HL-60 (cell line): ENCODE measurements around the gene ZNF580.
A peak's percentile ranks its signal among the peaks of the same experiment; 100 is the strongest.

Experiments used
- DNase-seq, 2 experiments: peaks; one replicate each; pipeline ENCODE4 v3.0.0-alpha.2; 2010 to 2020; ENCODE audit warnings: low read depth in 1 of 2, low spot score in 1 of 2
- H3K27ac ChIP-seq: fragments of 250-450 bp; sonication (Bioruptor Pico); replicated peaks from 2 replicates; pipeline ENCODE4 v1.5.1; 2020; ENCODE audit warnings: mild to moderate bottlenecking, moderate library complexity
- H3K27me3 ChIP-seq: fragments of 250-450 bp; sonication (Bioruptor Pico); 2 replicates; pipeline ENCODE4 v1.5.1; 2021; ENCODE audit warnings: mild to moderate bottlenecking, moderate library complexity; ENCODE audit not compliant: insufficient read depth, poor library complexity, severe bottlenecking
- H3K4me3 ChIP-seq: replicated peaks from 2 replicates; pipeline ENCODE4 v1.5.1; 2011; ENCODE audit warnings: mild to moderate bottlenecking, control low read depth, low read length; ENCODE audit not compliant: insufficient read depth
- CTCF ChIP-seq: IDR thresholded peaks from one replicate; pipeline ENCODE4 v1.5.1; 2011; ENCODE audit warnings: low read length, control low read depth, inconsistent platforms; ENCODE audit not compliant: insufficient read depth
- GABPA ChIP-seq: IDR thresholded peaks from 2 replicates; pipeline ENCODE4 v1.6.1; 2012; ENCODE audit warnings: low read depth
- POLR2AphosphoS5 ChIP-seq: IDR thresholded peaks from 2 replicates; pipeline ENCODE4 v1.6.1; 2012; ENCODE audit warnings: low read depth
- REST ChIP-seq: IDR thresholded peaks from 2 replicates; pipeline ENCODE4 v1.6.1; 2012; ENCODE audit warnings: low read depth; ENCODE audit not compliant: insufficient replicate concordance
- SPI1 ChIP-seq: IDR thresholded peaks from 2 replicates; pipeline ENCODE4 v1.6.1; 2012; ENCODE audit warnings: low read depth, mild to moderate bottlenecking, borderline replicate concordance

ZNF580 gene

GRCh38 chr19:55637534-55637933 is 3.3 kb upstream of the ZNF580 start:
- no peak overlapping the region for H3K27ac ChIP-seq
- H3K27me3 ChIP-seq = no peaks in the 10 kb centered on the region
- TF ChIP-seq POLR2AphosphoS5 (no peak; the same call in 1 of the 2 replicates), CTCF (no peak), REST (no peak), GABPA (no peak), SPI1 (no peak)
- DNase-seq = no peak
- no peak overlapping the region for H3K4me3 ChIP-seq

GRCh38 chr19:55638864-55639359 is 1.9 kb upstream of the ZNF580 start:
- no peak overlapping the region for H3K4me3 ChIP-seq

GRCh38 chr19:55640043-55640576 is 692 bp upstream of the ZNF580 start:
- Histone ChIP-seq H3K4me3 (peak overlapping the region; percentile 91), H3K27me3 (no peaks in the 10 kb centered on the region), H3K27ac (peak overlapping the region; percentile 79)
- TF ChIP-seq POLR2AphosphoS5 (peak; percentile 60), CTCF (no peak)
- peak in 1 of 2 experiments; percentile 44 for DNase-seq

More at GRCh38 chr19:55638864-55639359, 1.9 kb upstream of the ZNF580 start:
- H3K27me3 ChIP-seq = no peaks in the 10 kb centered on the region
- no peak overlapping the region for H3K27ac ChIP-seq
- TF ChIP-seq CTCF (peak; percentile 31), REST (no peak)
- DNase-seq = peak in 1 of 2 experiments; percentile 76

- no peak; the same call in 1 of the 2 replicates for TF ChIP-seq GABPA
- TF ChIP-seq POLR2AphosphoS5 = no peak
- TF ChIP-seq CTCF = no peak
- no peak for TF ChIP-seq REST
- TF ChIP-seq SPI1 = peak; percentile 75
- Histone ChIP-seq H3K27me3 (no peaks in the 10 kb centered on the region), H3K4me3 (peak overlapping the region; percentile 91), H3K27ac (peak overlapping the region; percentile 79)
- DNase-seq = no peak
These were observed 787 bp downstream of the ZNF580 start for GRCh38 chr19:55641426-55642152.
